NT2/D1 (cell line): ENCODE measurements around the gene CNPY2.
"Not testable (repeated sequence)": the region's sequence is repeated elsewhere in the genome, so short reads cannot be mapped to it uniquely, and the experiment has no call there.

Experiments
- DNase-seq: peaks from one replicate; pipeline ENCODE4 v3.0.0-alpha.2; 2011; ENCODE audit warnings: low read depth, low spot score
- H3K27me3 ChIP-seq: 2 replicates; pipeline ENCODE4 v1.6.0; 2011; ENCODE audit warnings: mild to moderate bottlenecking; ENCODE audit not compliant: insufficient read length, insufficient read depth
- H3K36me3 ChIP-seq: 2 replicates; pipeline ENCODE4 v1.6.1; 2011; ENCODE audit warnings: mild to moderate bottlenecking, low read length, mixed read lengths; ENCODE audit not compliant: insufficient read depth, insufficient read length
- H3K4me1 ChIP-seq: 2 replicates; pipeline ENCODE4 v1.5.1; 2011; ENCODE audit not compliant: insufficient read depth, insufficient read length
- H3K4me3 ChIP-seq: 2 replicates; pipeline ENCODE4 v1.5.1; 2011; ENCODE audit warnings: low read depth; ENCODE audit not compliant: insufficient read length
- H3K9ac ChIP-seq: 2 replicates; pipeline ENCODE4 v1.6.0; 2011; ENCODE audit warnings: low read depth; ENCODE audit not compliant: insufficient read length
- H3K9me3 ChIP-seq: 2 replicates; pipeline ENCODE4 v1.5.1; 2011; ENCODE audit warnings: mild to moderate bottlenecking, low read length; ENCODE audit not compliant: insufficient read depth
- SUZ12 ChIP-seq: IDR thresholded peaks from 2 replicates; pipeline ENCODE4 v1.6.1; 2011; ENCODE audit not compliant: insufficient read length, insufficient read depth; ENCODE audit errors: extremely low read depth
- YY1 ChIP-seq: IDR thresholded peaks from 2 replicates; pipeline ENCODE4 v1.6.1; 2011; ENCODE audit not compliant: insufficient read length, insufficient read depth
- ZNF274 ChIP-seq: IDR thresholded peaks from 2 replicates; pipeline ENCODE4 v1.6.1; 2011; ENCODE audit warnings: mild to moderate bottlenecking, low read depth, low read length

The CNPY2 gene

DNA sequence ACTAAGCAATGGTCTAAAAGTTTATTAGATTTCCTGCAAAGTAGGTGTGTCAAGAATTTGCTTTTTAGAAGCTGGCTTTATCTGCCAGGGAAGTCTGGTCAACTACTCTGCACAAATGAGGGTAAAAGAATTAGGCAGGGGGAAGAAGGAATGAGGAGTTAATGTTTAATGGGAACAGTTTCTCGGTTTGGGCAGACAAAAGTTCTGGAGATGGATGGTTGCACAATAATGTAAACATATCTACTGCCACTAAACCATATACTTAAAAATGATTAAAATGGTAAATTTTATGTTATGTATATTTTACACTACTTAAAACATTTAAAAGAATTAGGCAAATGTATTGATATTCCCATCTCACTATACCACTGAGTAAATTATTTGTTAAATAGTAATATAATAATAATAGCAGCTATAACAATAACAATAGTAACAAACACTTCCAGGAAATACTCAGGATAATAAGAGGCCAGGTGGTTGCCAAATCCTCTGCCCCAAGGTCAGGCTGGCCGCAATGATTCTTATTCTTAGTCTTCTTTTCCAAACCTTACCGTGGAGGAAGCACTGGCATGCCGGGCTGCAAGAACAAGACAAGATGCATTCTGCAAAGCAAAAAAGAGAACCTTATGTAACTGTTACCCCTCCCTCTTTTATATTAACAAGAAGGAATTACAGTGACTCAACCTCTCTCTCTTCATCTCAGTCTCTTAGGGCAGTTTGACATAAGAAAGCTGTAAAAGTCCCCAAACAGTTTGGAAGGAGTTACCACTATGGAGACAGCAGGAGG lies 29.6 kb downstream of the CNPY2 start:
- Histone ChIP-seq H3K4me1 (no peaks in the 10 kb centered on the region), H3K27me3 (no peaks in the 10 kb centered on the region), H3K9me3 (no peaks in the 10 kb centered on the region), H3K9ac (no peak overlapping the region), H3K36me3 (peaks cover 87% of the 10 kb centered on the region), H3K4me3 (no peak overlapping the region)
- no peak for DNase-seq
- TF ChIP-seq SUZ12 (no peak), ZNF274 (no peak), YY1 (no peak)

DNA sequence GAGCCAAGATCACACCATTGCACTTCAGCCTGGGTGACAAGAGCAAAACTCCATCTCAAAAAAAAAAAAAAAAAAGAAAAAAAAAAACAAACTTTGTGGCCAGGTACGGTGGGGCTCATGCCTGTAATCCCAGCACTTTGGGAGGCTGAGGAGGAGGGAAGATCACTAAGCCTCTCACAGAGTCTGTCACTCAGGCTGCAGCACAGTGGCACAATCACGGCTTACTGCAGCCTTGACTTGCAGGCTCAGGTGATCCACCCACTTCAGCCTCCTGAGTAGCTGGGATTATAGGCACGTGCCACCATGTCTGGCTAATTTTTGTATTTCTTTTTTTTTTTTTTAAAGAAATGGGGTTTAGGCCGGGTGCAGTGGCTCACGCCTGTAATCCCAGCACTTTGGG lies 31.5 kb downstream of the CNPY2 start:
- H3K9ac ChIP-seq, H3K27me3 ChIP-seq, H3K4me3 ChIP-seq, H3K9me3 ChIP-seq, DNase-seq, H3K4me1 ChIP-seq: not testable (repeated sequence)
- H3K36me3 ChIP-seq, result peaks cover 82% of the 10 kb centered on the region

DNA sequence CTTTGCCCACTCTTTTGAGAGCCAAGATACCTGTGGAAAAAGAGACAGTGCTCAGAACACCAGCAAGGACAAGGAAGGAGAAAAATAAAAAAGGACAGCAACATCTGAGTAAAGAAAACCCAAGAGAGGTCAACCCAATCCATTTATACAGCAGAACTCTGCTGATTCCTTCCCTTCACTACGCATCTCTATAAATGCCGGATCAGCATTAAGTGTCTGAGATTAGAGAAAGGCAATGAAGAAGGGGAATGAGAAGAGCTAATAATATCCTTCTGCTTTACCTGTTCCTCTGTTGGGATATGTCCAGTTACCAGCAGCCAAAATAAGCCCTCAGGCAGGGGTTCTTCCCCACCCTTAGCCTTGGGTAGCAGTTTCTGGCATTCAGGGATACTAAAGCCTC lies 33.2 kb downstream of the CNPY2 start:
- DNase-seq, result no peak
- Histone ChIP-seq H3K36me3 (peaks cover 84% of the 10 kb centered on the region), H3K4me3 (no peak overlapping the region), H3K4me1 (no peaks in the 10 kb centered on the region), H3K27me3 (no peaks in the 10 kb centered on the region), H3K9ac (no peak overlapping the region), H3K9me3 (no peaks in the 10 kb centered on the region)
- TF ChIP-seq SUZ12, result no peak
- TF ChIP-seq ZNF274, result no peak
- TF ChIP-seq YY1, result no peak

DNA sequence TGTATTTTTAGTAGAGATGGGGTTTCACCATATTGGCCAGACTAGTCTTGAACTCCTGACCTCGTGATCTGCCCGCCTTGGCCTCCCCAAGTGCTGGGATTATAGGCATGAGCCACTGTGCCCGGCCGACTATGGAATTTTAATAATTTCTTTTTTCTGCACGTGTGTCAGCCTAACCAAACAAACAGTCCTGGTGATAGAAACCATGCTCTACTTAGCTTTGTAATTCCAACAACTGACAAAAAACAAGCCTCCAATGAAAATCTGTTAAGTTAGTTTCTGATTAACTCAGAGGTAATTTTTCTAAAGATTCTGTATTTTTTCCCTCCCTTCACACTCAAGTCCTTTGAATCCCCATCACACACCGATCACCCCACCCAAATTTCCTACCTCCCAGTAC lies 33.8 kb downstream of the CNPY2 start:
- no peaks in the 10 kb centered on the region for H3K4me1 ChIP-seq
- DNase-seq, result no peak
- no peak overlapping the region for H3K9ac ChIP-seq
- H3K27me3 ChIP-seq, result no peaks in the 10 kb centered on the region
- no peaks in the 10 kb centered on the region for H3K9me3 ChIP-seq
- TF ChIP-seq SUZ12, result no peak
- TF ChIP-seq ZNF274, result no peak
- no peak for TF ChIP-seq YY1
- H3K36me3 ChIP-seq, result peaks cover 83% of the 10 kb centered on the region
- no peak overlapping the region for H3K4me3 ChIP-seq

DNA sequence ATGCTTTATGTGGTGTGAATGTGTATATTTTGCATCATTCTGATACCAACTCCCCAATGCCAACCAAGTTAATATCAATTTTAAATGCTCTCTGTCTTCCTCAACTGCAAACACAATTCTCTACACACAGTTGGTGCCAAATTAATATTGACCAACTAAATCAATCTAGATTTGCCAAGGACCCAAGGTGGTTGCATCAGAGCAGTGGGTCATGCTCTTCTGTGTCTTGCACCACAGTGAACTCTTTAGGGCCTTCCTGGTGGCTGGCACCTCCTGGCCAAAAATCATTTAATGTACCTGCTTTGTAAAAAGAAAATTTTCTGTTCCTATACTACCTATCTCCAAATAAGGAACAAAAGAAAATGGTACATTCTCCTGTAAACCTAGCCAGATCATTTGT lies 34.9 kb downstream of the CNPY2 start:
- Histone ChIP-seq H3K9me3 (no peaks in the 10 kb centered on the region), H3K9ac (no peak overlapping the region), H3K36me3 (peaks cover 81% of the 10 kb centered on the region), H3K27me3 (no peaks in the 10 kb centered on the region), H3K4me3 (no peak overlapping the region), H3K4me1 (no peaks in the 10 kb centered on the region)
- no peak for DNase-seq
- TF ChIP-seq ZNF274 (no peak), SUZ12 (no peak), YY1 (no peak)

DNA sequence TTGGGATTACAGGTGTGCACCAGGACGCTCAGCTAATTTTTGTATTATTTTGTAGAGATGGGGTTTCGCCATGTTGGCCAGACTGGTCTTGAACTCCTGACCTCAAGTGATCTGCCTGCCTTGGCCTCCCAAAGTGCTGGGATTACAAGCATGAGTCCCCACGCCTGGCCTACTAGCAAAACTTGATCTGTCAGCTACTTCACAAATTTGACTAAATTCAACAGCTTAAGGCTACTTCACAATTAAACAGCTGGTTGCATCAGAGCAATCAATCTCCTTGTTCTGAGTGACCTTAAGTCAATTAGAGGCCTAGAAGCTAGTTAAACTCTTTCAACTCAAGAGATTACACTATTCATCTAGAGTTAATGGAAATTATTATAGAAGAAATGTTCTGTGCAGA lies 36.9 kb downstream of the CNPY2 start:
- no peaks in the 10 kb centered on the region for H3K9me3 ChIP-seq
- peaks cover 87% of the 10 kb centered on the region for H3K36me3 ChIP-seq
- H3K9ac ChIP-seq, result no peak overlapping the region
- H3K4me3 ChIP-seq, result no peak overlapping the region
- no peak for DNase-seq
- H3K4me1 ChIP-seq, result no peaks in the 10 kb centered on the region
- no peaks in the 10 kb centered on the region for H3K27me3 ChIP-seq
- TF ChIP-seq YY1 (no peak), ZNF274 (no peak), SUZ12 (no peak)

DNA sequence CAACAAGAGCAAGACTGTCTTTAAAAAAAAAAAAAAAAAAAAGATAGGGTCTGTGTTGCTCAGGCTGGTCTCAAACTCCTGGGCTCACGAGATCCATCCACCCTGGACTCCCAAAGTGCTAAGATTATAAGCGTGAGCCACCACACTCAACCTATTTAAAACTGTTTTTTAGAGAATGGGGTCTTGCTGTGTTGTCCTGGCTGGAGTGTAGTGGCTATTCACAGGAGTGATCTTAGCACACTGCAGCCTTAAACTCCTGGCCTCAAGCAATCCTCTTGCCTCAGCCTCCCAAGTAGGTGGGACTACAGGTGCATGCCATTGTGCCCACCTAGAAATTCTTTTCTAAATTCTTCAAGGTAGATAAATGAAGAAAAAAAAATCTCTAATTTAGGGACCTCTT lies 41.5 kb downstream of the CNPY2 start:
- Histone ChIP-seq H3K4me1 (no peaks in the 10 kb centered on the region), H3K4me3 (no peak overlapping the region), H3K27me3 (no peaks in the 10 kb centered on the region), H3K9ac (no peak overlapping the region), H3K36me3 (peaks cover 88% of the 10 kb centered on the region), H3K9me3 (no peaks in the 10 kb centered on the region)
- TF ChIP-seq ZNF274 (no peak), SUZ12 (no peak), YY1 (no peak)
- no peak for DNase-seq

DNA sequence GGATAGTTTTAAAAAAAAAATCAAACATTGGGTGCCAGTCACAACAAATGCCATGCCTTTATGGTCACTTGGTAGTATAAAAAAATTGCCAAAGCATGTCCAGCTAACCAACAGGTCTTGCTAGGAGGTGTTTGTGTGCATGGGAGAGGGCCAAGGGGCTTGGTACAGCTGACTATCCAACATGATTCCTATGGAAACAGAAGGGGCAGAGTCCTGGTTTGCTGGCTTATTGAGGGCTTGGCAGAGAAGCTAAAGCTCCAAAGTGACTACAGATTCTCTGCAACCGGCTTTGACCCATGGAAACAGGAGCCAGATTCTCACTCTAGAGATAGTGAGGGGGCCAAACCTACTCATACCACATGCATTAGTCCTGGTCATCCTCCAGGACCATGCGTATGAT lies 43.3 kb downstream of the CNPY2 start:
- H3K36me3 ChIP-seq, result peaks cover 75% of the 10 kb centered on the region
- H3K9ac ChIP-seq, result not testable (repeated sequence)

More for the DNA sequence above, 43.3 kb downstream of the CNPY2 start:
- not testable (repeated sequence) for H3K27me3 ChIP-seq, DNase-seq, H3K9me3 ChIP-seq, H3K4me1 ChIP-seq, H3K4me3 ChIP-seq
